Fibroblast of lung (primary cell): ENCODE measurements around the gene CERS6. TPM values are rescaled to one million over a fixed set of nuclear protein-coding genes. Genes with fewer than 3 reads are reported as not detected.
A peak's percentile ranks its signal among the peaks of the same experiment; 100 is the strongest.

ENCODE experiments used
- DNase-seq, 2 donors: peaks; one replicate each; pipeline versions ENCODE4 v3.0.0 to v3.0.0-alpha.2; 2010; ENCODE audit warnings: low read depth in 2 of 2
- H2AFZ ChIP-seq: 2 replicates; pipeline ENCODE4 v1.5.1; 2012; ENCODE audit warnings: low read length, control low read depth, inconsistent platforms
- H3K27ac ChIP-seq: 2 replicates; pipeline ENCODE4 v1.5.1; 2011; ENCODE audit warnings: low read length, control low read depth; ENCODE audit not compliant: insufficient read depth
- H3K27me3 ChIP-seq: 2 replicates; pipeline ENCODE4 v1.5.1; 2011; ENCODE audit warnings: mild to moderate bottlenecking, low read length; ENCODE audit not compliant: control insufficient read depth, insufficient read depth
- H3K36me3 ChIP-seq: 2 replicates; pipeline ENCODE4 v1.5.1; 2011; ENCODE audit warnings: low read length; ENCODE audit not compliant: control insufficient read depth, insufficient read depth
- H3K4me1 ChIP-seq: 2 replicates; pipeline ENCODE4 v1.5.1; 2011; ENCODE audit warnings: low read length; ENCODE audit not compliant: control insufficient read depth, insufficient read depth; ENCODE audit errors: extremely low read depth
- H3K4me2 ChIP-seq: 2 replicates; pipeline ENCODE4 v1.5.1; 2011; ENCODE audit warnings: low read length, control low read depth; ENCODE audit not compliant: insufficient read depth; ENCODE audit errors: extremely low read depth
- H3K4me3 ChIP-seq, 4 experiments: fragments of 200-600 bp in 1 of 4; sonication (generic) in 1 of 4; replicated peaks in 1 of 4; 2 replicates each; pipeline ENCODE4 v1.5.1; 2011 to 2016; ENCODE audit warnings: low read length in 4 of 4, low read depth in 3 of 4, mild to moderate bottlenecking in 3 of 4, control low read depth in 2 of 4, inconsistent platforms in 1 of 4, mixed read lengths in 1 of 4; ENCODE audit not compliant: insufficient read depth in 1 of 4; ENCODE audit errors: control extremely low read depth in 1 of 4
- H3K79me2 ChIP-seq: 2 replicates; pipeline ENCODE4 v1.5.1; 2012; ENCODE audit warnings: mild to moderate bottlenecking, low read length, inconsistent platforms; ENCODE audit not compliant: control insufficient read depth, insufficient read depth
- H3K9ac ChIP-seq: 2 replicates; pipeline ENCODE4 v1.5.1; 2011; ENCODE audit warnings: mild to moderate bottlenecking, low read length, control low read depth; ENCODE audit not compliant: insufficient read depth
- H3K9me3 ChIP-seq: 2 replicates; pipeline ENCODE4 v1.5.1; 2012; ENCODE audit warnings: low read depth, low read length; ENCODE audit not compliant: control insufficient read depth, insufficient read depth
- H4K20me1 ChIP-seq: 2 replicates; pipeline ENCODE4 v1.5.1; 2011; ENCODE audit warnings: low read length; ENCODE audit not compliant: control insufficient read depth, insufficient read depth; ENCODE audit errors: extremely low read depth
- EZH2 ChIP-seq: IDR thresholded peaks from 2 replicates; pipeline ENCODE4 v1.5.1; 2012; ENCODE audit warnings: low read length, control low read depth, mild to moderate bottlenecking; ENCODE audit errors: missing control alignments
- polyA plus RNA-seq, 2 donors: library from polyadenylated mRNA; depleted of rRNA in 1 of 2; stranded (reverse) in 1 of 2; unstranded in 1 of 2; fragments of >200 nt; gene quantifications; 2 replicates each; pipeline ENCODE4 v1.2.1, GENCODE V29; 2011 to 2012; ENCODE audit warnings: missing spikeins in 1 of 2
- total RNA-seq: library from RNA; depleted of rRNA; stranded (reverse); fragments of >200 nt; gene quantifications from 2 replicates; pipeline ENCODE4 v1.2.1, GENCODE V29; 2014
- TF ChIP-seq, protein P1 (sequence below), 2 donors: IDR thresholded peaks in 1 of 2; conservative IDR thresholded peaks in 1 of 2; 1 replicate in 1 of 2; 2 replicates in 1 of 2; pipeline ENCODE4 v1.5.1; 2011 to 2012; ENCODE audit warnings: low read length in 2 of 2, control low read depth in 1 of 2, inconsistent platforms in 1 of 2, low read depth in 1 of 2, mild to moderate bottlenecking in 1 of 2

Gene CERS6
- total and polyA plus RNA-seq, 2 donors (not counting 1 experiment from before 2014, with no cell fraction given) = 7.2 to 16.5 TPM

DNA sequence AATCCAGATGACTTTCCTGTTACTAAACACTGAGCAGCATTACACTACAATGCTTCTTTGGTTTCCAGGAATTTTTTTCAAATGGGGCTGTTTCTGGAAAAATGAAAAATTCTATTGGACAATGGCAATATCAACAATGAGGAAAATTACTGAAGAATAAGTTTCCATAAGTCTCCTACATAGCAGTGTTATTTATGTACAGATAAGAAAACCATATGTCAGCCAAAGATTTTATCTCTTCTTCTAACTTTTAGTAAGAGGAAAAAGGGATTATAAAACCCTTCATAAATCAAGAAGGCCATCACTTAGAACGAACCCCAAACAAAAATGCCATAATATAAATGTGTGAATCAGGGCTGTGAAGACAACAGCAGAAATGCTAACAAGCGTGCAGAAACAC lies 314.7 kb downstream of the CERS6 start:
- no peaks in the 10 kb centered on the region for H3K36me3 ChIP-seq
- no peak overlapping the region for H3K4me2 ChIP-seq
- no peak overlapping the region for H2AFZ ChIP-seq
- no peaks in the 10 kb centered on the region for H3K79me2 ChIP-seq
- TF ChIP-seq, protein P1, sequence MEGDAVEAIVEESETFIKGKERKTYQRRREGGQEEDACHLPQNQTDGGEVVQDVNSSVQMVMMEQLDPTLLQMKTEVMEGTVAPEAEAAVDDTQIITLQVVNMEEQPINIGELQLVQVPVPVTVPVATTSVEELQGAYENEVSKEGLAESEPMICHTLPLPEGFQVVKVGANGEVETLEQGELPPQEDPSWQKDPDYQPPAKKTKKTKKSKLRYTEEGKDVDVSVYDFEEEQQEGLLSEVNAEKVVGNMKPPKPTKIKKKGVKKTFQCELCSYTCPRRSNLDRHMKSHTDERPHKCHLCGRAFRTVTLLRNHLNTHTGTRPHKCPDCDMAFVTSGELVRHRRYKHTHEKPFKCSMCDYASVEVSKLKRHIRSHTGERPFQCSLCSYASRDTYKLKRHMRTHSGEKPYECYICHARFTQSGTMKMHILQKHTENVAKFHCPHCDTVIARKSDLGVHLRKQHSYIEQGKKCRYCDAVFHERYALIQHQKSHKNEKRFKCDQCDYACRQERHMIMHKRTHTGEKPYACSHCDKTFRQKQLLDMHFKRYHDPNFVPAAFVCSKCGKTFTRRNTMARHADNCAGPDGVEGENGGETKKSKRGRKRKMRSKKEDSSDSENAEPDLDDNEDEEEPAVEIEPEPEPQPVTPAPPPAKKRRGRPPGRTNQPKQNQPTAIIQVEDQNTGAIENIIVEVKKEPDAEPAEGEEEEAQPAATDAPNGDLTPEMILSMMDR (conservative IDR thresholded peaks at IDR 0.05 in 1 of 2, IDR thresholded peaks at IDR 0.05 in 1 of 2; ENCODE audit: low read depth in 1 of 2, low read length in 2 of 2) = no peak
- no peak for TF ChIP-seq EZH2
- peak in 1 of 2 donors; percentile 32 for DNase-seq
- H3K9ac ChIP-seq = no peak overlapping the region
- H3K9me3 ChIP-seq = no peaks in the 10 kb centered on the region
- H4K20me1 ChIP-seq = no peaks in the 10 kb centered on the region
- no peak overlapping the region for H3K4me3 ChIP-seq
- no peak overlapping the region for H3K27ac ChIP-seq
- H3K4me1 ChIP-seq = no peaks in the 10 kb centered on the region
- no peaks in the 10 kb centered on the region for H3K27me3 ChIP-seq

DNA sequence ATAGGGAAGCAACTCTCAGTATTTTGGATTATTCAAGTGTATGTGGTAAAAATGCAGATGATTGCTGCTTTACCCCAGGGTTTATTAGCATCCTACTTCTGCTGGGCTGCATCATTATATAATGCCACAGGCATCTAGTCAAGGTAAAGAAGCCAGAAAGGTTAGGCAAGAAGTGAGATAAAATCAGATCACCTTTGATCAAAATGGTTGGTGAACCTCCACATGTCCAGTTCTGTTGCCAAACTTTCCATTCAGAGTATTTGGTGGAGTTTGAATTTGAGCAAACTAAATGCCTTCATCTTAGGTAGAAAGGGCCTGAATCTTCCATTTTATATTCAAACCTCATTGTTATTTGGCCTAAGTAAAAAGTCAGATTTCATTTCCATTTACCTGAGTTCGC lies 316.6 kb downstream of the CERS6 start:
- Histone ChIP-seq H4K20me1 (no peaks in the 10 kb centered on the region), H3K36me3 (no peaks in the 10 kb centered on the region), H3K4me3 (no peak overlapping the region), H3K4me1 (no peaks in the 10 kb centered on the region), H3K4me2 (no peak overlapping the region), H2AFZ (no peak overlapping the region), H3K27ac (no peak overlapping the region), H3K9me3 (no peaks in the 10 kb centered on the region), H3K79me2 (no peaks in the 10 kb centered on the region), H3K9ac (no peak overlapping the region), H3K27me3 (no peaks in the 10 kb centered on the region)
- no peak for DNase-seq
- TF ChIP-seq EZH2 = no peak
- TF ChIP-seq, protein P1 (conservative IDR thresholded peaks at IDR 0.05 in 1 of 2, IDR thresholded peaks at IDR 0.05 in 1 of 2; ENCODE audit: low read depth in 1 of 2, low read length in 2 of 2) = no peak

DNA sequence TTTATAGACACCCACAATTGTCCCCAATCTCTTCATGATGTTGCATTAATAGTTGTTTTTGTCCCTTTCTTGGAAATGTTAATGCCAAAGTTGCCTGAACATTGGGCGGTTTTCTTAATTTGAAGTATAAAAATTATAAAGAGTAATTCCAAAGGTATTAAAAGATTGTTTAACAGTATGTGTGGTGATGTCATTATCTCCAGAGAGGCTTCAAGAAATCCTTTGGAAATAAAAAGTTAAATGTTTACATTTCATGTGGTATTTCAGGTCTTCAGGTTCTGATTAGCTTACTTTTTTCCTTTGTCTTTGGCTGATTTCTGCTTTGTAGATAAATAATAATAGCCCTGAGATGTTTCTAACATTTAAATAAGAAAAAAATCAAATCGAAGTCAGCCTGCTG lies 317.1 kb downstream of the CERS6 start:
- Histone ChIP-seq H2AFZ (no peak overlapping the region), H3K27ac (no peak overlapping the region), H3K4me3 (no peak overlapping the region), H3K9me3 (no peaks in the 10 kb centered on the region), H3K4me2 (no peak overlapping the region), H3K36me3 (no peaks in the 10 kb centered on the region), H3K79me2 (no peaks in the 10 kb centered on the region), H3K4me1 (no peaks in the 10 kb centered on the region), H3K27me3 (no peaks in the 10 kb centered on the region), H3K9ac (no peak overlapping the region), H4K20me1 (no peaks in the 10 kb centered on the region)
- TF ChIP-seq, protein P1 (conservative IDR thresholded peaks at IDR 0.05 in 1 of 2, IDR thresholded peaks at IDR 0.05 in 1 of 2; ENCODE audit: low read depth in 1 of 2, low read length in 2 of 2) = no peak
- no peak for TF ChIP-seq EZH2
- no peak for DNase-seq
